ENCODE results near the gene IL1RN. TPM values are rescaled to one million over a fixed set of nuclear protein-coding genes. Genes with fewer than 3 reads are reported as not detected.

The IL1RN gene
- polyA plus RNA-seq, 1 of the 3 experiments (the other 2 are of a cell fraction) = not detected

Small RNAs within 50 kb of the gene (small RNA-seq; reads per million reads assigned to genes)
- 0 to 0.19 (median 0) reads per million in 7 experiments for gene RNU6-1180P

Other genes starting within 250 kb of the IL1RN start
- gene IL37, start 216.4 kb upstream of the IL1RN start, polyA plus RNA-seq (2012; rRNA removed) = not detected in 2 replicates
- not detected in 2 replicates for gene IL36G, start 149.6 kb upstream of the IL1RN start, polyA plus RNA-seq (2012; rRNA removed)
- gene IL36A, start 122.1 kb upstream of the IL1RN start, polyA plus RNA-seq (2012; rRNA removed) = not detected in 2 replicates
- not detected in 2 replicates for gene IL36B, start 74.7 kb upstream of the IL1RN start, polyA plus RNA-seq (2012; rRNA removed)
- not detected in 2 replicates for gene IL36RN, start 68.4 kb upstream of the IL1RN start, polyA plus RNA-seq (2012; rRNA removed)
- not detected in 2 replicates for gene IL1F10, start 59.6 kb upstream of the IL1RN start, polyA plus RNA-seq (2012; rRNA removed)
- gene PSD4, start 46.4 kb downstream of the IL1RN start, polyA plus RNA-seq (2012; rRNA removed) = 0.31 and 0.35 TPM in 2 replicates
- gene PAX8, start 151.3 kb downstream of the IL1RN start, polyA plus RNA-seq (2012; rRNA removed) = 0.08 and 0.23 TPM in 2 replicates

Measured in SK-N-SH (cell line).